Activated CD8-positive, alpha-beta memory T cell treated with anti-CD3 and anti-CD28 coated beads, Interleukin-2, amount 50 U/mL, for 48 hours (primary cell): Measurements from ENCODE around the gene PLA2G7.

Experiments
- DNase-seq: peaks from one replicate; pipeline ENCODE4 v3.0.0-alpha.2; 2020

Gene PLA2G7

DNA sequence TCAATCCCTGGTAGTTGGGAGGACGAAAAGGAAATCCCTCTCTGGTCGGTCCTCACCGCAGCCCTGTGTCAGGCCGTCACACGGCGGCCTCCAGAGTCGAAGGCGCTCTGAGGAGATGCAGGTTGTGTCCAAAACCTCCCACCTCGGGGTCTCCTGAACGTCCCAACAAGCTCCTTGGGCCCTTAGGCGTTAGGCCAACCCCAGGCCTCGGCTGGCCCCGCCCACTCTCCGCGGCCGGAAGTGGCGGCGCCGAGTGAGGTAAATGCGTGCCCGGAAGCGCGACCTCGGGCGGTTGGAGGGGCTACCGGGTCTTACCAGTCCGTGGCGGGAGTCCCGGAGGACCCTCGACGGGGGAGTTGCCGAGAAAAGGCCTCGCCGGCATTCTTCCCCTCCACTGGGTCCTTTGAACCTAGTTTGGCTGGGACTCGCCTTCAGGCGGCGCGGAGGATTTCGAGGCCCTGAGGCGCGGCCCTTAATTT lies 47.5 kb downstream of the PLA2G7 start, which contains the start of gene TDRD6:
TDRD6 (plus strand) TSS at position 267 of the 479 bp plus-strand sequence. CDS start 244 bp downstream, outside the sequence.
- no peak for DNase-seq

DNA sequence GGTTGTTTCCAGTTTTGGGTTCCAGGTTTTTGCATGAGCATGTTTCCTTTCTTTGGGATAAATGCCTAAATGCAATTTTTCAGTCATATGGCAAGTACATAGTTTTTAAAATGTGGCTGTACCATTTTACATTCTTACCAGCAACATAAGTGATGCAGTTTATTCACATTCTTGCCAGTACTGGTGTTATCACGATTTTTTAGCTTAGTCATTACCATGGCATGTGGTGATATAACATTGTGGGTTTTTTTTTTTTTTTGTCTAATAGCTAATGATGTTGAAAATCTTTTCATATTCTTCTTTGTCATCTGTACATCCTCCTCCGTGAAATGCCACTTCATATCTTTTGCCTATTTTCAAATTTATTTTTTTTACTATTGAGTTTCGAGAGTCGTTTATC lies 50.4 kb downstream of the PLA2G7 start:
- DNase-seq, result no peak

GRCh38 chr6:46677314-46677654 lies 57.9 kb downstream of the PLA2G7 start:
- DNase-seq, result no peak

DNA sequence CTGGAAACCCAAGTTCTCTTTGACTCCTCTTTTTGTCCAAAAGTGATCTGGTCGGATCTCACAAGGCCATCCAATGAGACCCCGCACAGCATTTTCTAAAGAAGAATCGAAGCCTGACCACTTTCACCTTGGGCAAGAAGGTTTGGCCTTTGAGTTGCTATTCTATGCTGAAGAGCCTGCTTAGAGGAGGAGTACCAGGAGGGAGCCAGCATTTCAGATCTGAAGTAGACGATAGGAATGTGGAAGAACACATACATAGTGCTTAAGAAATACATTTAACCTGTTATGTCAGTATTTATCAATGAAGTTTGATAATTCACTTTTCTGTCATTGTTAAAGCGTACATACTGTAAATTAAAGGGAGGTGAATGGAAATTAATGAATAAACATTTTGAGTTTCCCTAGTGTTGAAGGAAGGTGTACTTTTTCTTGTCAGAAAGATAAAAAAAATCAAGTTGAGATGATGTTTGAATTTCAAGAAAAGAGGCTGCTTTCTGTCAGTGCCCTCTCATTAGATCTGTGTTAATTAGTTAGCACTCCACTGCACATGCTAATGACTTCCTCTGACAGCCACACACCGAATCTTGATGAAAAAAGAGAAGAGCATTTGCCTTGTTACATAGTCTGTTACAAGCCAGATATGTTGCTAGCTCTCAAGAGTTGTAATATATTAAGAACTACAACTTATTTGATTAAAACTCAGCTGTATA lies 58.4 kb downstream of the PLA2G7 start:
- DNase-seq, result no peak

- no peak for DNase-seq
Observed at GRCh38 chr6:46674410-46674809, 60.8 kb downstream of the PLA2G7 start.

- no peak for DNase-seq
Observed at GRCh38 chr6:46667377-46667776, 67.8 kb downstream of the PLA2G7 start.

DNA sequence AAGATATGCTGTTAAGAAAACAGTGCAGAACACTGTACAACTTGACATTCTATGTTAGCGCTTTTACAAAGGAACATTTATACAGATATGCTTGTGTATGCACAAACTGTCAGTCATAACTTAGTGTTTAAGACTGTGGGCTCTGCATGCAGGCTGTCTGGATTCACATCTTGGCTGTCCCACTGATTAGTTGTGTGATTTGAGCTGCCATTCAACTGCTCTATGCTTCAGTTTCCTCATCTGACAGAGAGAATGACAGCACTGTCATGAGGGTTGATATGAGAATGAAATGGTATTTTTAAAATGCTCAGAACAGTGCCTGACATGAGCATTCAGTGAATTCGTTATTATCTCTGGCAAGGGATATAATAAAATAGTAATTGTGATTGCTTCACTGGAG lies 73.7 kb downstream of the PLA2G7 start:
- DNase-seq, result no peak

DNA sequence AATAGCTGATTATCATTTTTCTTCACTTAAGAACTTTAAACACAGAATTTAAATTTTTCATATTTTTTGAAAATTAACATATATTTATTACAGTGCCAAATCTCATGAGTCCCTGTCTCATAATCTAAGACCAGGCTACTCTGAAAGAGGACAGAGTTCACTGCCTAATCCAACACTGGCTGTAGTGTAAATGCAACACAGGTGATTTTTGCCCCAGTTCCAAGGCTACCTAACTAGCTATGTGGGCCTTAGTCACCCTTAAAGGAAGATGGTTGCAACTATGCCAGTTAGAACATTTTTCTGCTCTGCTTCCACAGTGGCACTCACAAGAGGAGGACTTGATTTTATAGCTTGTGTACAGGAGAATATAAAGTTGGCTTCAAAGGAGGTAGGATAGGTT lies 77.5 kb downstream of the PLA2G7 start:
- no peak for DNase-seq

DNA sequence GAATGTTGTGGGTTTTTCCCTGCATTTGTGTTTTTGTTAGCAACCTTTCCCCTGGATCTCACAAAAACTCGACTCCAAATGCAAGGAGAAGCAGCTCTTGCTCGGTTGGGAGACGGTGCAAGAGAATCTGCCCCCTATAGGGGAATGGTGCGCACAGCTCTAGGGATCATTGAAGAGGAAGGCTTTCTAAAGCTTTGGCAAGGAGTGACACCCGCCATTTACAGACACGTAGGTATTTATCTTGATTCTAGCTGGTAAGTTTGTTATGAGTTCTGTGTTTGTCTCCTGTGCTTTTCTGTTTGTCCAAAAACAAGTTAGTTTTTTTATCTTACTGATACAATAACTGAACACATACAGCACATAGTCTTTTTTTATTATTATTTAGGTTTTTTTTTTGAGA lies 79.4 kb downstream of the PLA2G7 start:
- DNase-seq, result no peak
